BLaER1 treated with 17β-estradiol and CSF1 and Interleukin-3, amounts not matched to agents 10 nM and 100 nM (cell line): ENCODE measurements around the gene NFATC3.
"Not testable (repeated sequence)": the region's sequence is repeated elsewhere in the genome, so short reads cannot be mapped to it uniquely, and the experiment has no call there.

Experiments used
- H3K27ac ChIP-seq, 11 experiments: shearing (Covaris generic); formaldehyde crosslinking; 2 replicates each; pipeline ENCODE4 v1.8.1; 2022
- H3K27me3 ChIP-seq, 11 experiments: shearing (Covaris generic); formaldehyde crosslinking; 2 replicates each; pipeline ENCODE4 v1.8.1; 2022
- H3K36me3 ChIP-seq, 11 experiments: shearing (Covaris generic); formaldehyde crosslinking; 2 replicates each; pipeline ENCODE4 v1.8.1; 2022
- H3K4me1 ChIP-seq, 10 experiments: shearing (Covaris generic); formaldehyde crosslinking; 2 replicates each; pipeline ENCODE4 v1.8.1; 2022
- H3K4me2 ChIP-seq, 11 experiments: shearing (Covaris generic); formaldehyde crosslinking; 2 replicates each; pipeline ENCODE4 v1.8.1; 2022
- H3K4me3 ChIP-seq, 10 experiments: shearing (Covaris generic); formaldehyde crosslinking; 2 replicates each; pipeline ENCODE4 v1.8.1; 2022
- H3K9ac ChIP-seq, 11 experiments: shearing (Covaris generic); formaldehyde crosslinking; 2 replicates each; pipeline ENCODE4 v1.8.1; 2022
- H3K9me3 ChIP-seq, 11 experiments: shearing (Covaris generic); formaldehyde crosslinking; replicated peaks in 1 of 11; 2 replicates each; pipeline ENCODE4 v1.8.1; 2022
- H4K20me1 ChIP-seq, 11 experiments: shearing (Covaris generic); formaldehyde crosslinking; 2 replicates each; pipeline ENCODE4 v1.8.1; 2022
- Cebpa-rat ChIP-seq, 11 experiments: shearing (Covaris generic); IDR thresholded peaks; 2 replicates each; pipeline ENCODE4 v1.8.1; 2022

Gene NFATC3

DNA sequence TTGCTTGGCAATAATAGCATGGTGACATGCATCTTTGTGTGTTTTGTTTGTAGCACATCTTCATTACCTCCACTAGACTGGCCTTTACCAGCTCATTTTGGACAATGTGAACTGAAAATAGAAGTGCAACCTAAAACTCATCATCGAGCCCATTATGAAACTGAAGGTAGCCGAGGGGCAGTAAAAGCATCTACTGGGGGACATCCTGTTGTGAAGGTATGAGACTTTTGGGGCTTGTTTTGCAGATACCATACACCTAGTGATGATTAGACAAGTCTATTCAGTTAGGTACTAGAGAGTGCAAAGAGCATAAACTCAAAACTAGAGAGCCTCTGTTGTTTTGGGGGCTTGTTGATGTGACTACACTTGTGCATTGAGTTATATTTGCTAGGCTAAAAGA lies 41.2 kb downstream of the NFATC3 start:
- Histone ChIP-seq H3K9ac (no peak overlapping the region), H3K27me3 (no peaks in the 10 kb centered on the region), H3K4me2 (no peak overlapping the region), H3K9me3 (no peaks in the 10 kb centered on the region), H3K4me3 (no peak overlapping the region), H3K4me1 (peaks cover 0 to 51% (median 10%) of the 10 kb centered on the region in 10 experiments; a peak in 12 of 20 replicates), H3K27ac (no peak overlapping the region), H3K36me3 (peaks cover 31 to 88% (median 62%) of the 10 kb centered on the region in 11 experiments), H4K20me1 (peaks cover 57 to 100% (median 81%) of the 10 kb centered on the region in 11 experiments; a peak in 21 of 22 replicates)
- no peak for TF ChIP-seq Cebpa-rat (IDR thresholded peaks at IDR 0.05)

DNA sequence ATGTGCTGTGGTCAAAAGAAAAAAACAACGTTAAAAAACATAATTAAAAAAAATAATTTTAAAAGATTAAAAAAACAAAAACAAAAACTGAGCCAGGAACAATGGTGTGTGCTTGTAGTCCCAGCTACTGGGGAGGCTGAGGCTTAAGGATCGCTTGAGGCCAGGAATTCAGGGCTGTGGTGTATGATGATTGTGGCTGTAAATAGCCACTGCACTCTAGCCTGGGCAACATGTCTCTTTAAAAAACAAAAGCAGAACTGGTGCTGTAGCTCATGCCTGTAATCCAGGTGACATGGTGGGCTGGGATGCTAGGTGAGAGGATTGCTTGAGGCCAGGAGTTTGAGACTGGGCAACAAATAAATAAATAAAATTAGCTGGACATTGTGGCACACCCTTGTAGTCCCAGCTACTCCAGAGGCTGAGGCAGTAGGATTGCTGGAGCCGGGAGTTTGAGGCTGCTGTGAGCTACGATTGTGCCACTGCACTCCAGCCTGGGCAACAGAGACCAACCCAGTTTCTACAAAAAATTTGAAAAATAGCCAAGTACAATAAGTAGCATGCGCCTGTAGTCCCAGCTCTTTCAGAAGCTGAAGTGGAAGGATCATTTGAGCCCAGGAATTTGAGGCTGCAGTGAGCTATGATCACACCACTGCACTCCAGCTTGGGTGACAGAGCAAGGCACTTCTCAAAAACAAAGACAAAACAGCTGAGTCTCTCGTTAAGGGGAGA lies 43.6 kb downstream of the NFATC3 start:
- Histone ChIP-seq H3K4me1 (peaks cover 0 to 74% (median 30%) of the 10 kb centered on the region in 10 experiments; a peak in 17 of 20 replicates), H3K9me3 (no peaks in the 10 kb centered on the region), H4K20me1 (peaks cover 34 to 100% (median 69%) of the 10 kb centered on the region in 11 experiments; a peak in 20 of 22 replicates), H3K36me3 (peaks cover 35 to 87% (median 61%) of the 10 kb centered on the region in 11 experiments), H3K4me3 (no peak overlapping the region), H3K9ac (peak overlapping the region in 1 of 11 experiments; percentile 15; a peak in 1 of 22 replicates), H3K27ac (no peak overlapping the region), H3K4me2 (peak overlapping the region in 1 of 11 experiments; percentile 23; a peak in 2 of 22 replicates), H3K27me3 (no peaks in the 10 kb centered on the region)
- TF ChIP-seq Cebpa-rat (IDR thresholded peaks at IDR 0.05): no peak

DNA sequence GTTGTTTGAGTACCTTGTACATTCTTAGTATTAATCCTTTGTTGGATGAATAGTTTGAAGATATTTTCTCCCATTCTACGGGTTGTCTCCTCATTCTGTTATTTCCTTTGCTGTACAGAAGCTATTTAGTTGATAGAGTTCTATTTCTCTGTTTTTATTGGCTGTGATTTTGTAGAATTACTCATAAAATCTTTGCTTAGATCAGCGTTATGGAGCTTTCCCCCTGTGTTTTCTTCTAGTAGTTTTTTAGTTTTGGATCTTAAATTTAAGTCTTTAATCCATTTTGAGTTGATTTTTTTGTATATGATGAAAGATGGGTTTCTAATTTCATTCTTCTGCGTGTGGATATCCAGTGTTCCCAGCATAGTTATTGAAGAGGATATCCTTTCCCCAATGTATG lies 45.4 kb downstream of the NFATC3 start:
- Histone ChIP-seq H4K20me1 (peaks cover 20 to 97% (median 51%) of the 10 kb centered on the region in 11 experiments; a peak in 17 of 22 replicates), H3K36me3 (peaks cover 42 to 94% (median 64%) of the 10 kb centered on the region in 11 experiments), H3K9ac (no peak overlapping the region), H3K27ac (no peak overlapping the region), H3K9me3 (no peaks in the 10 kb centered on the region), H3K4me1 (peaks cover 0 to 70% (median 30%) of the 10 kb centered on the region in 10 experiments; a peak in 17 of 20 replicates), H3K4me3 (no peak overlapping the region), H3K4me2 (peak overlapping the region in 1 of 11 experiments; percentile 72; a peak in 2 of 22 replicates), H3K27me3 (no peaks in the 10 kb centered on the region)
- TF ChIP-seq Cebpa-rat (IDR thresholded peaks at IDR 0.05): no peak

DNA sequence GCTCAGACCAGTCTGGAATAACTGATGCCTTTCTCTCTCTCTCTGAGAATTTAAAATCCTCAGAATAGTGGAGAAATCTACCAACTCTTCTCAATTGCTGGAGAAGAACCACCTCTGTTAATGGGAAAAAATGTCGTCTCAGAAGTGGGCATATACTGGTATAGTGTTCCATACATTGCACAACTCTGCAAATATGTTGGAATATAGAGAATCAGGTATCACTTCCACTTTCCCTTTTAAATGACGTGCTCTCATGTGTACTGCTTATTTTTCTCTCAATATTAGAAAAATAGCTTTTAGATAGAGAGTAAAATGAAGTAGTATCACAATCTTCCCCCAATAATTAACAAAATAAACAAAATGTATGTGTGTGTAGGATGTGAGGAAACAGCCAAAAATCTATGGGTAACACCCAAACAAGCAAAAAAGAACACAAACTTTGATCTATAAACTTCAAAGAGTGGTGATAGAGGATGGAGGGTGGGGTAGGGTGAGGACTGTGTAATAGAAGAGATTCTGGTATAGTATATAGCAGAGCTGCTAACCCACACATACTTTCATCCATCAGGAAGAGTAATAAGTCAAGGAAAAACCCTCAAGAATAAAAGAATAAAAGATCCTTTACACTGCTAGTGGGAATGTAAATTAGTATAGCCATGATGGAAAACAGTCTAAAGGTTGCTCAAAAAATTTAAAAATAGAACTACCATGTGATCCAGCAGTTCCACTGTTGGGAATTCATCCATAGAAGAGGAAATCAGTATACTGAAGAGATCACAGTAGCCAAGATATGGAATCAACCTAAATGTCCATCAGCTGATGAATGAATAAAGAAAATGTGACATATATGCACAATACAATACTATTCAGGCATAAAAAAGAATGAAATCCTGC lies 46.9 kb downstream of the NFATC3 start:
- TF ChIP-seq Cebpa-rat (IDR thresholded peaks at IDR 0.05): no peak
- H3K27ac ChIP-seq: peak overlapping the region in 2 of 11 experiments; percentile 41 to 49; a peak in 3 of 22 replicates
- H3K27me3 ChIP-seq: no peaks in the 10 kb centered on the region
- peaks cover 35 to 95% (median 64%) of the 10 kb centered on the region in 11 experiments for H3K36me3 ChIP-seq
- peak overlapping the region in 7 of 11 experiments; percentile 44 to 72 (median 55); a peak in 12 of 22 replicates for H3K4me2 ChIP-seq
- no peaks in the 10 kb centered on the region for H3K9me3 ChIP-seq
- peaks cover 0 to 63% (median 28%) of the 10 kb centered on the region in 10 experiments; a peak in 17 of 20 replicates for H3K4me1 ChIP-seq
- H4K20me1 ChIP-seq: peaks cover 7 to 97% (median 42%) of the 10 kb centered on the region in 11 experiments; a peak in 17 of 22 replicates
- H3K9ac ChIP-seq: no peak overlapping the region
- H3K4me3 ChIP-seq: no peak overlapping the region

DNA sequence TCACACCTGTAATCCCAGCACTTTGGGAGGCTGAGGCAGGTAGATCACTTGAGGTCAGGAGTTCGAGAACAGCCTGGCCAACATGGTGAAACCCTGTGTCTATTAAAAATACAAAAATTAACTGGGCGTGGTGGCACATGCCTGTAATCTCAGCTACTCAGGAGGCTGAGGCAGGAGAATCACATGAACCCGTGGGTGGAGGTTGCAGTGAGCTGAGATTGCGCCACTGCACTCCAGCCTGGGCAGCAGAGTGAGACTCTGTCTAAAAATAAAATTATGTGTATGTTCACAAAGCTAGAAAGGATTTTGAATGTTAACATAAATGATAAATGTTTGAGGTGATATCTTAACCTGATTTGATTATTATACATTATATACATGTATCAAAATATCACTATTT lies 47.8 kb downstream of the NFATC3 start:
- Histone ChIP-seq H3K4me2 (peak overlapping the region in 10 of 11 experiments; percentile 42 to 72 (median 51); a peak in 18 of 22 replicates), H3K4me3 (0 out of 20 replicates have a peak overlapping the region, but pooled peaks of 1 of the 10 experiments have one; percentile 5), H4K20me1 (peaks cover 5 to 97% (median 40%) of the 10 kb centered on the region in 11 experiments; a peak in 16 of 22 replicates), H3K36me3 (peaks cover 42 to 95% (median 67%) of the 10 kb centered on the region in 11 experiments), H3K4me1 (peaks cover 0 to 54% (median 22%) of the 10 kb centered on the region in 10 experiments; a peak in 17 of 20 replicates), H3K27ac (peak overlapping the region in 3 of 11 experiments; percentile 11 to 49 (median 41); a peak in 4 of 22 replicates)
- not testable (repeated sequence) for H3K9me3 ChIP-seq, H3K27me3 ChIP-seq, H3K9ac ChIP-seq
- TF ChIP-seq Cebpa-rat (IDR thresholded peaks at IDR 0.05): peak in 4 of 11 experiments; percentile 16 to 57 (median 21); a peak in 1 of 22 replicates

DNA sequence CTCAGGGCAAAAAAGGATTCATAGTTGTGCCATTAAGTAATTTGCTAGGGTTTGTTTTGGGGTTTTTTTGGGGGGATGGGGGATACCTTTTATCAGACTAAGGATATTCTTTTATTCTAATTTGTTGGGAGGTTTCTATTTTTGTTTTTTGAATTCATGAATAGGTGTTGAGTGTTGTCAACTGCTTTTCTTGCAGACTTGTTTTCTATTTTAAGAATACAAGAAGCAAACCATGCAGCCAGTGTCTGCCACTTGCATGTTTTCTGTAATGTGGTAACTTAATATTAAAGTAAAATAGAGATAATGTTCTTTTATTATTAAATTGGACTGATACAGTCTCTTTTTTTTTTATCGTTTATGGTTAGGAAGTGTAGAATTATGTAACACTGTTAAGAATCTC lies 49.5 kb downstream of the NFATC3 start:
- Histone ChIP-seq H3K9ac (no peak overlapping the region), H3K36me3 (peaks cover 51 to 98% (median 70%) of the 10 kb centered on the region in 11 experiments), H3K4me2 (no peak overlapping the region), H3K9me3 (no peaks in the 10 kb centered on the region), H3K4me1 (peaks cover 0 to 47% (median 22%) of the 10 kb centered on the region in 10 experiments; a peak in 17 of 20 replicates), H4K20me1 (peaks cover 5 to 95% (median 34%) of the 10 kb centered on the region in 11 experiments; a peak in 14 of 22 replicates), H3K4me3 (no peak overlapping the region), H3K27me3 (no peaks in the 10 kb centered on the region), H3K27ac (no peak overlapping the region)
- no peak for TF ChIP-seq Cebpa-rat (IDR thresholded peaks at IDR 0.05)

DNA sequence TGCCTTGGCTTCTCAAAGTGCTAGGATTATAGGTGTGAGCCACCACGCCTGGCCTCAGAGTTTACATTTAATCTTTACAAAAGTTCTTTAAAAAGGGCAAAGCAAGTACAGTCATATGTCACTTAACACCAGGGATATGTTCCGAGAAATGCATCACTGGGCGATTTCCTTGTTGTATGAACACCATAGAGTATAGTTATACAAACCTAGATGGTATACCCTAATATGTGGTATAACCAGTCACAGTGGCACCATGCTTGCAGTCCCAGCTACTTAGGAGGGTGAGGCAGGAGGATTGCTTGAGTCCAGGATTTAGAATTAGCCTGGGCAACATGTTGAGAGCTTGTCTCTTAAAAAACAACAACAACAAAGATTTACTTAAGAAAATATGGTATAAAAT lies 51.3 kb downstream of the NFATC3 start:
- Histone ChIP-seq H4K20me1 (peaks cover 0 to 95% (median 29%) of the 10 kb centered on the region in 11 experiments; a peak in 16 of 22 replicates), H3K4me2 (no peak overlapping the region), H3K36me3 (peaks cover 63 to 98% (median 81%) of the 10 kb centered on the region in 11 experiments), H3K9ac (no peak overlapping the region), H3K4me1 (peaks cover 0 to 32% (median 18%) of the 10 kb centered on the region in 10 experiments; a peak in 17 of 20 replicates), H3K27me3 (no peaks in the 10 kb centered on the region), H3K4me3 (no peak overlapping the region), H3K9me3 (no peaks in the 10 kb centered on the region), H3K27ac (no peak overlapping the region)
- no peak for TF ChIP-seq Cebpa-rat (IDR thresholded peaks at IDR 0.05)

DNA sequence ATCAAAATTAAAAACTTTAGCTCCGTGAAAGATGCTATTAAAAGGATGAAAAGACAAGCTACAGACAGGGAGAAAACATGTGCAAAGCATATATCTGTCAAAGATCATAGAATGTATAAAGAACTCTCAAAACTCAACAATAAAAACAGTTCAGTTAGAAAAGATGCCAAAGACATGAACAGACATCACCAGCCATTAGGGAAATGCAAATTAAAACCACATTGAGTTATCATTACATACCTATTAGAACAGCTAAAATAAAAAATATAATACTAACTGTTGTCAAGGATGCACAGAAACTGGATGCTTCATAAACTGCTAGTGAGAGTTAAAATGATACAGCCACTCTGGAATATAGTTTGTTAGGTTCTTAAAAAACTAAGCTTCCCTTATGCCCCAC lies 58.8 kb downstream of the NFATC3 start:
- Histone ChIP-seq H4K20me1 (peaks cover 4 to 100% (median 48%) of the 10 kb centered on the region in 11 experiments; a peak in 18 of 22 replicates), H3K9me3 (no peaks in the 10 kb centered on the region), H3K4me2 (no peak overlapping the region), H3K27me3 (no peaks in the 10 kb centered on the region), H3K4me1 (peaks cover 0 to 24% (median 0%) of the 10 kb centered on the region in 10 experiments; a peak in 7 of 20 replicates), H3K36me3 (peaks cover 36 to 92% (median 71%) of the 10 kb centered on the region in 11 experiments), H3K4me3 (no peak overlapping the region), H3K9ac (no peak overlapping the region), H3K27ac (no peak overlapping the region)
- TF ChIP-seq Cebpa-rat (IDR thresholded peaks at IDR 0.05): no peak
